ENCODE measurements around the gene NRCAM.

GRCh38 chr7:108376206-108376605 lies 80.0 kb downstream of the NRCAM start:
- TF ChIP-seq POLR2A (IDR thresholded peaks at IDR 0.05) (no peak), CTCF (IDR thresholded peaks at IDR 0.05) (no peak)
